Activated effector memory CD4-positive, alpha-beta T cell treated with anti-CD3 and anti-CD28 coated beads, Interleukin-2, amount 50 U/mL, for 16 hours (primary cell): ENCODE measurements around the gene SPDYC.
A peak's percentile ranks its signal among the peaks of the same experiment; 100 is the strongest.
"Not testable (repeated sequence)": the region's sequence is repeated elsewhere in the genome, so short reads cannot be mapped to it uniquely, and the experiment has no call there.

Source experiments
- DNase-seq: peaks from one replicate; pipeline ENCODE4 v3.0.0-alpha.2; 2020

SPDYC gene

GRCh38 chr11:65174571-65175010 lies 4.6 kb downstream of the SPDYC start:
- not testable (repeated sequence) for DNase-seq

DNA sequence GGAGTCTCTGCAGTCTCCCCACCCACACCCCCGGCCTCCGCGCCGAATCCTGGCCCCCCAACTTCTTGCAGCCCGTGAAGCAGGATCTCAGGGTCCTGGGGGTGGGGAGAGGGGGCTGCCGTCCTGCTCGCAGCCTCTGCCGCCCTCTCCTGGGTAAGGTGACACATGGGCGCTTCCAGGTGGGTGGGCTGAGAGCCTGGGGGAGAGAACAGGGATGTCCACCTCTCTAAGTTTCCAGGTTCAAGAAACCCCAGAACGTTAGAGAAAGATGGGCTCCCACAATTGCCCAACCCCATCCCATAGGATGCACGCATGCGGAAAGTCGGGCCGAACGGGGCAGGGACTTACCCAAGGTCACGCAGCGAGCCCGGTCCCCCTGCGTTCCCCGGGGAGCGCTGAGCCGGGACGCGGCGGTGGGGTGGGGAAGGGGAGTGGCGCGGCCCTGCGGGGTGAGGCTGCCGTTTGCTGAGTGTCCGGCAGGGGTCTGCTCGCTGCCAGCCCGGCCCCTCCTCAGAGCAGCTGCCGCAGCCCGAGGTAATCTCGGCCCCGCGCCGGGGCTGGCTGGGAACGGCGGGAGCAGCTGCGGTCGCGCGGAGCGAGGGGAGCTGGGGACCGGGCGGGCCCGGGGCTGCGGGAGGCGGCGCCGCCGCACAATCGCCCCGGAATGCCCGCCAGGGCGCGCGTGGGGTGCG lies 11.0 kb downstream of the SPDYC start:
- DNase-seq = peak; percentile 86

DNA sequence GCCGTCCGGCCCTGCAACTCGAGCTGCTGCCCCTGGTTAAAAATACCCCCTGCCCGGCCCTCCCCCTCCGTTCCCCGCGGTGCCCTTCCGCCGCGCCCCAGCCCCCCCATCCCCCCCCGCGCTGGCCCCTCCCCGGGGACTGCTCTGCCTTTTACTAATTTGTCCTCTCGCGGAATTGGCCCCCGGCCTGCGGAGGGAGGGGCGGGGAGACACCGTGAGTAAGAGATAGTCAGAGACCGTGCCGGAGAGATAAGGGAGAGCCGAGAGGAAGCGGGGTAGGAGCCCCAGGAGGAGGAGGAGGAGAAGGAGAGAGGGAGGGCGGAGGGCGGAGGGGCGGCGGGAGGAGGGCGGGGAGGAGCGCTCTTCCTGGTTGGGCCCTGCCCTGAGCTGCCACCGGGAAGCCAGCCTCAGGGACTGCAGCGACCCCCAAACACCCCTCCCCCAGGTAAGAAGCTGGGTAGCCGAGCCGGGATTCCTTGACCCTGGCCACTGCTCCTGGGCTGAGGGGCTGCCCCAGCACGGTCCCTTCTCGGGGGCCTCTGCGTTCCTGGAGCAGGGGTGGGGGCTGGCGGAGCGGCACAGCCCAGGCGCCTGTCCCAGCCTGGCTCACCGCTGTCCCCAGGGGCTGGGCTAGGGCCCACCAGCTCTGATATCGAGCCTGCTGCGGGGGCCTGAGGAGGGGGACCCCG lies 11.7 kb downstream of the SPDYC start, which contains the start of gene CAPN1:
Gene CAPN1, plus strand, starts transcription at position 360 of the 689 bp plus-strand sequence. CDS start 774 bp downstream, outside the sequence.
- peak; percentile 92 for DNase-seq

DNA sequence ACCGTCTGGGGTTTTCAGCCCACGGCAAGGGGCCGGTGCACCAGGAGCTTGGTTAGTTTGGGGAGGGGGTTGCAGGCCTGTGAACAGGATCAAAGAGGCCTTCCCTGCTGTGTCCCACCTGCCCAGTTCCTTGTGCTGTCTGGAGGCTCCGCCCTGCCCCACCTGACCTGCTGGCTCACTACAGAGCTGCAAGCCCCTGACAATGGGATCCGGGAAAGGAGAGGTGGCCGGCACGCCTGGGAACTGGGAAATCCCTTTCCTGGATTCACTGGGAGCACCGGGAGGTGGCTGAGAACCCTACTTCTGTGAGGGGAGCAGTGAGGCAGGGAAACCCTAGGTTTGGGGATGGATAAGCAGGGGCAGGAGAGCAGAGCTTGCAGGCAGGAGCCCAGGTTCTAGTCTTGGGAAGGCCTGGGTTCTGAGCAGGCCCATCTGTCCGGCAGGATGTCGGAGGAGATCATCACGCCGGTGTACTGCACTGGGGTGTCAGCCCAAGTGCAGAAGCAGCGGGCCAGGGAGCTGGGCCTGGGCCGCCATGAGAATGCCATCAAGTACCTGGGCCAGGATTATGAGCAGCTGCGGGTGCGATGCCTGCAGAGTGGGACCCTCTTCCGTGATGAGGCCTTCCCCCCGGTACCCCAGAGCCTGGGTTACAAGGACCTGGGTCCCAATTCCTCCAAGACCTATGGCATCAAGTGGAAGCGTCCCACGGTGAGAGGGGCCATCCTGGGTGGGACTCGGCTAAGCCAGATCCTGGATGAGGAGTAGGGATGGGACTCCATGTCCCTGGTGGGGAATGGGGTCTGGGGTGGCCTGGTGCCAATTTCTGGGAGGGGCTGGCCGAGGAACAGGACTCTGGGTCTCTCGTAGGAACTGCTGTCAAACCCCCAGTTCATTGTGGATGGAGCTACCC lies 12.5 kb downstream of the SPDYC start:
- no peak for DNase-seq

DNA sequence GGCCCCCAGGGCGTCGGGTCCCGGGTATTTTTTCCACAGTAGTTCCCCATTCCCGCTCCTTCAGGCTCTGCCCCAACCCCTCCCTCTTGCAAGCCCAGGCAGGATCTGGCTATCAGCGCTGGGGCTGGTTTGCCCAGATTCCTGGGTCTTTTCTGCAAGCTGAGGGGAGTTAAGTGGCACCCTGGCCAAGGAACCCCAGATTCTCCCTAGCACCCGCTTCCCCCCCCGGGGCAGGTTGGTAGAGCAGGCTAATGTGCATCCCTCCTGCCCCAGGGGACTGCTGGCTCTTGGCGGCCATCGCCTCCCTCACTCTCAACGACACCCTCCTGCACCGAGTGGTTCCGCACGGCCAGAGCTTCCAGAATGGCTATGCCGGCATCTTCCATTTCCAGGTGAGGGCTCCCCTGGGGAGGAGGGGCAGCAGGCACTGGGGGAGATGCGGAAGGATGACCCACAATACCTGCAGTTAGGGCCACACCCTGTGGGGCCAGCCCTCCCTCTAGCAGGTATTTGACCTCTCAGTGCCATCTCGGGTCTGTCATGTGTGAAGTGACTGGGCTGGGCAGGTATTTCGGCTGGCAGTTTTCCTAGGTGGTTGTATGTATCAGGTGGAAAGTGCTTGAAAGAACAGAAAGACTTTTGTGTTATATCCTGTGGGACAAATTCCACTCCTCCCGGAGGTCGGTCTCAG lies 13.3 kb downstream of the SPDYC start:
- DNase-seq = no peak

DNA sequence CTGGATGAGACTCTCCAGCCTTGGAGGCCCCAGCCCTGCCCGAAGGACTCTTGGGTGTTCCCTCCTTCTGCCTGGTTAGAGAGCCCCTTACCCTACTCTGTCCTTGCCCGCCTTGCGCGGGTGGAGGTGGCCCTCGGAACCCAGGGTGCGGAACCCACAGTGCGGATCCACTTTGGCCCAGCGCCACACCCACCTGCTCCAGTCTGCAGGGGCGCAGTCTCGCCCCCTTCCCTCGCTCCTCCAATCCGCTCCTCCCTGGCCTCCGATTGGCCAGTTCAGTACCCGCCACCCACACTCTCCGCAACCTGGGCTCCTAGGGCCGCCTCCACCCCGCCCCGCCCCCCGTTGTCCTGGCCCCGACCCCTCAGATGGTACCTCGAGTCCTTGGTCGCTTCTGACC lies 14.1 kb downstream of the SPDYC start:
- no peak for DNase-seq

- DNase-seq = no peak
Observed at GRCh38 chr11:65185171-65185570, 15.1 kb downstream of the SPDYC start.

- no peak for DNase-seq
Observed at GRCh38 chr11:65185869-65186341, 15.9 kb downstream of the SPDYC start.

DNA sequence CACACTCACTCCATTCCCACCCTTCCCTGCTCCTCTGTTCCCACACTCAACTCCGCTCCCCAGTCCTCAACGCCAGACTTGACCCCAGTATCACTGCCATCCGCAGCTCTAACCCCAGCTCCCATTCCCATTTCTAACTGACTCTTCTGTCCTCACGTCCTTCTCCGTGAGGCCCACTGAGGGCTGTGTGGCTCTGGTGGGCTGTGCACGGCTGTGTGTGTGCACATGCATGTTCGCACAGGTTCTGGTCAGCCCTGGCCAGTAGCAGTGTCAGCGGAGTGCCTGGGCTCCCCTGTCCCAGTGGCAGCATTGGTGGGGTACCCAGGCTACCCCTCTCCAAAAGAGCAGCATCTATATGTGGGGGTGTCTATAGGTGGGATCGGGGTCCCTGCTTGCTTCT lies 16.7 kb downstream of the SPDYC start:
- DNase-seq = no peak

- no peak for DNase-seq
Observed at GRCh38 chr11:65187146-65187675, 17.2 kb downstream of the SPDYC start.

GRCh38 chr11:65187971-65188461 lies 18.0 kb downstream of the SPDYC start:
- no peak for DNase-seq

DNA sequence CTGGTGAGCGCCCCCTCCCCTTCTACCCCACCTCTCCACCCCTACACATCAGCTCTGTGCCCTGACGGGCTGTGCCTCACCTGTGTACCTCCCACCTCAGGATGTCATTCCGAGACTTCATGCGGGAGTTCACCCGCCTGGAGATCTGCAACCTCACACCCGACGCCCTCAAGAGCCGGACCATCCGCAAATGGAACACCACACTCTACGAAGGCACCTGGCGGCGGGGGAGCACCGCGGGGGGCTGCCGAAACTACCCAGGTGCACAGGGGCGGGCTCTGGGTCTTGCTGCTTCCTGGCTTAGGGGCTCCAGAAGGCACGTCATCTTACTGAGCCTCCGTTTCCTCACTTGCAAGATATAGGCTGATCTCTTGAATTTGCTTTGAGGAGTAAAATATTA lies 18.5 kb downstream of the SPDYC start:
- no peak for DNase-seq

- DNase-seq = no peak
Observed at GRCh38 chr11:65189191-65189590, 19.2 kb downstream of the SPDYC start.

GRCh38 chr11:65194564-65194963 lies 24.5 kb downstream of the SPDYC start:
- no peak for DNase-seq

GRCh38 chr11:65204143-65204542 lies 34.1 kb downstream of the SPDYC start:
- peak; percentile 34 for DNase-seq

DNA sequence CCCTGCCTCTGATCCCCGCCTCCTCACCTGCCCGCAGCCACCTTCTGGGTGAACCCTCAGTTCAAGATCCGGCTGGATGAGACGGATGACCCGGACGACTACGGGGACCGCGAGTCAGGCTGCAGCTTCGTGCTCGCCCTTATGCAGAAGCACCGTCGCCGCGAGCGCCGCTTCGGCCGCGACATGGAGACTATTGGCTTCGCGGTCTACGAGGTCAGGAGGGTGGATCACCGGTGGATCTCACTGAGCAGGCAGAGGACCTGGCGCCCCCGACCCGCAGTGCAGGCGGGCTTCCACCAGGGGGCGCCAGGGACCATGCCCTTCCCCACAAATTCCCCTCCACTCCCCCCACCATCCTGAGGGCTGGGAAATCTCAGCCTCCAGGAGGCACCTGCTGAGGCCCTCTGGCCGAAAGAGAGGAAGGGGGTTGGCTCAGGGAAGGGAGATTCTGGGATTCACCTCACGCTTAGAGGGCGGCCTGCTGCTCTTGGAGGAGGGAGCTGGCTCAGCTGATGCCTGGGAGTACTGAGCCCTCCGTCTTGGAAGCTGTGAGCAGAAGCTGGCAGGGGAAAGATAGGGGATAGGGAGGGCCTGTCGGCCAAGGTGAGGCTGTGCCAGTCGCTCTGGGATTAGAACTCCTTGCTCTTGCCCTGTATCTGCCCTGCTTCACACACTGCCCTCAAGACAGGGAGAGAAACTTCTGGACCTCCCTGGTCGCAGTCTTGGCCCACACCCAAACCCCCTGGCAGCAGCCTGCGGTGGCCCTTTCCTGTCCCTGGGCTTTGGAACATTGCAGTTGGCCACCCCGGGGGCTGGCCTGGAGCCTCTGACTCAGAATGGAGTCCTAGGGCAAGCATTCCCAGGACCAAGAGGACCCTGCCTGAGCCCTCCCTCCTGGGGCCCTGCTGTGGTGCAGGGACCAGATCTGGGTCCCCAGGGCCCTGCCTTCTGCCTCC lies 34.9 kb downstream of the SPDYC start:
- DNase-seq = peak; percentile 83

DNA sequence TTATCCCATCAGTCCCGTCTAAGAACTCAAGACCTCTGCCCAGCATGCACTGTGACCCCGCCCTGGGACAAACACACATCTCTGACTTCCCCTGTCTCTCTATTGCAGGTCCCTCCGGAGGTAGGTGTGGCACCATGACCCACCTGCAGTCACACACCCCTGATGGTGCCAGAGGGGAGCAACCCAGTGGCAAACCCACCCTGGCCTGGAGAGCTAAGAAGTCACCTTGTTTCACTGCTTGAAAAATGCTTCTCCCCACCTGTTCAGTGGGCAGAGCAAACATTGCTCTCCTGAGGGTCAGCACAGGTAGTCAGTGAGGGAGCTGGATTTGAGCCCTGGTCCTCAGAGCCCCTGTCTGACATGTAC lies 35.6 kb downstream of the SPDYC start:
- no peak for DNase-seq

- DNase-seq = no peak
Observed at GRCh38 chr11:65206441-65206841, 36.4 kb downstream of the SPDYC start.

DNA sequence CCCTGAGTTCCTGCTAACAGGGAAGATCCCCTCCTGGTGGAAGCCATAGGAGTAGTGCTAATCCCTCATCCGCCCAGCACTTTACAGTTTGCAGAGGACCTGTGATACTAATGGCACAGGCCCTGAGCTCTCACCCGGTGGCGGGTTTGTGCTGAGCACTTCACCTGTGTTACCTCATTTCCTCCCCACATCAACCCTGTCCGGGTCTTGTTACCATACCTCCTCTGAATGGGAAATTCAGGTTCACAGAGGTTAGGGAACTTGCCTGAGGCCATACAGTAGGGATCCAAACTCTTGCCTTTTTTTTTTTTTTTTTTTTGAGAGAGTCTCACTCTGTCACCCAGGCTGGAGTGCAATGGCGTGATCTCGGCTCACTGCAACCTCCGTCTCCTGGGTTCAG lies 36.9 kb downstream of the SPDYC start:
- no peak for DNase-seq

GRCh38 chr11:65207918-65208784 lies 38.1 kb downstream of the SPDYC start:
- DNase-seq = no peak
